A549 (cell line): Measurements from ENCODE around the gene DOCK6. TPM values are rescaled to one million over a fixed set of nuclear protein-coding genes. Genes with fewer than 3 reads are reported as not detected.
A peak's percentile ranks its signal among the peaks of the same experiment; 100 is the strongest.

Source experiments
- ATAC-seq, 2 experiments: fragments of 200-7000 bp in 1 of 2; fragments of >200 bp in 1 of 2; cut with Nextera tagmentation in 1 of 2; cut with Tn5 transposase in 1 of 2; 3 replicates each; pipeline versions ENCODE4 v1.8.0 to v1.9.1; 2018 to 2020; ENCODE audit warnings: mild to moderate bottlenecking in 1 of 2, moderate library complexity in 1 of 2
- CTCF ChIA-PET: fragments of 300-600 bp; sonication (Branson Sonifier 250); formaldehyde crosslinking; extraction: SDS; loops from one replicate; lab custom pipeline; 2021; ENCODE audit warnings: antibody characterized with exemption, inconsistent platforms; lab: Yijun Ruan, JAX
- POLR2A ChIA-PET: fragments of 350-600 bp; formaldehyde crosslinking; extraction: SDS; loops from one replicate; lab custom pipeline; 2021; ENCODE audit warnings: antibody characterized with exemption, inconsistent platforms; lab: Yijun Ruan, JAX
- DNase-seq, 2 experiments: peaks; one replicate each; pipeline versions ENCODE4 v3.0.0 to v3.0.0-alpha.2; 2011 to 2016; ENCODE audit warnings: low read depth in 1 of 2, low spot score in 1 of 2
- FAIRE-seq: peaks from 2 replicates; lab custom pipeline; 2011; peaks lifted over from hg19 to GRCh38; lab: Jason Lieb, UNC
- H3K27ac ChIP-seq, 2 experiments: fragments of >200 bp; sonication (Bioruptor Twin); formaldehyde crosslinking; 3 replicates each; pipeline ENCODE4 v1.5.1; 2016 to 2017
- H3K4me1 ChIP-seq: fragments of >200 bp; sonication (Bioruptor Twin); formaldehyde crosslinking; 3 replicates; pipeline ENCODE4 v1.6.1; 2016
- H3K4me2 ChIP-seq: fragments of >200 bp; sonication (Bioruptor Twin); formaldehyde crosslinking; 3 replicates; pipeline ENCODE4 v1.6.1; 2016
- H3K4me3 ChIP-seq: fragments of >200 bp; sonication (Bioruptor Twin); formaldehyde crosslinking; 3 replicates; pipeline ENCODE4 v1.5.1; 2016
- H3K9me3 ChIP-seq: fragments of >200 bp; sonication (Bioruptor Twin); formaldehyde crosslinking; 3 replicates; pipeline ENCODE4 v1.6.1; 2016
- ATOH8 ChIP-seq: fragments of 250-450 bp; sonication (Bioruptor Pico); IDR thresholded peaks from 2 replicates; pipeline ENCODE4 v1.5.0; 2020; ENCODE audit warnings: low read depth, mild to moderate bottlenecking, moderate library complexity
- BHLHE40 ChIP-seq: IDR thresholded peaks from 2 replicates; pipeline ENCODE4 v1.6.1; 2012; ENCODE audit warnings: low read depth, low read length, inconsistent platforms
- CBX8 ChIP-seq: fragments of 200-600 bp; sonication (generic); IDR thresholded peaks from 2 replicates; pipeline ENCODE4 v1.6.1; 2016
- CEBPB ChIP-seq, 2 experiments: fragments of >200 bp in 1 of 2; sonication (Bioruptor Twin) in 1 of 2; formaldehyde crosslinking in 1 of 2; IDR thresholded peaks; 2 replicates each; pipeline ENCODE4 v1.6.1; 2012 to 2016
- CTCF ChIP-seq: fragments of >200 bp; sonication (Bioruptor Twin); formaldehyde crosslinking; IDR thresholded peaks from 3 replicates; pipeline ENCODE4 v1.5.1; 2016
- ELK1 ChIP-seq: fragments of 150-350 bp; IDR thresholded peaks from 2 replicates; pipeline ENCODE4 v1.6.1; 2014; ENCODE audit warnings: low read depth, mild to moderate bottlenecking, low read length
- FOSB ChIP-seq: fragments of 250-450 bp; sonication (Bioruptor Pico); IDR thresholded peaks from 2 replicates; pipeline ENCODE4 v1.5.0; 2020; ENCODE audit warnings: mild to moderate bottlenecking, moderate library complexity
- FOSL2 ChIP-seq, 2 experiments: fragments of 450-650 bp in 1 of 2; fragments of >200 bp in 1 of 2; sonication (Bioruptor Twin) in 1 of 2; formaldehyde crosslinking; IDR thresholded peaks; 2 replicates each; pipeline versions ENCODE4 v1.5.0 to v1.6.1; 2016 to 2020; ENCODE audit warnings: mild to moderate bottlenecking in 1 of 2, moderate library complexity in 1 of 2
- HOXB5 ChIP-seq: fragments of 250-450 bp; sonication (Bioruptor Pico); IDR thresholded peaks from 2 replicates; pipeline ENCODE4 v1.5.0; 2020; ENCODE audit warnings: mild to moderate bottlenecking, moderate library complexity
- JUN ChIP-seq, 2 experiments: fragments of >200 bp; sonication (Bioruptor Twin); formaldehyde crosslinking; IDR thresholded peaks; 2 replicates in 1 of 2; 3 replicates in 1 of 2; pipeline ENCODE4 v1.6.1; 2016 to 2017
- MAFK ChIP-seq: fragments of 450-650 bp; IDR thresholded peaks from 2 replicates; pipeline ENCODE4 v1.6.1; 2014; ENCODE audit not compliant: partially characterized antibody
- NPAS2 ChIP-seq: fragments of 250-450 bp; sonication (Bioruptor Pico); IDR thresholded peaks from 2 replicates; pipeline ENCODE4 v1.8.0; 2022; ENCODE audit warnings: mild to moderate bottlenecking, moderate library complexity, borderline replicate concordance
- POLR2AphosphoS2 ChIP-seq: conservative IDR thresholded peaks from 2 replicates; pipeline ENCODE4 v1.6.1; 2012; ENCODE audit warnings: low read length, improper control_type of control experiment, inconsistent platforms
- RARB ChIP-seq: fragments of 250-450 bp; sonication (Bioruptor Pico); IDR thresholded peaks from 2 replicates; pipeline ENCODE4 v1.8.0; 2021; ENCODE audit warnings: mild to moderate bottlenecking, moderate library complexity
- RNF2 ChIP-seq: fragments of 200-600 bp; sonication (generic); IDR thresholded peaks from 2 replicates; pipeline ENCODE4 v1.6.1; 2016; ENCODE audit warnings: low read depth, mild to moderate bottlenecking, antibody characterized with exemption, moderate library complexity, borderline replicate concordance
- TFCP2L1 ChIP-seq: fragments of 250-450 bp; sonication (Bioruptor Pico); IDR thresholded peaks from 2 replicates; pipeline ENCODE4 v1.5.0; 2021; ENCODE audit warnings: mild to moderate bottlenecking
- USF2 ChIP-seq: fragments of 450-650 bp; IDR thresholded peaks from 2 replicates; pipeline ENCODE4 v1.6.1; 2014; ENCODE audit warnings: antibody characterized with exemption
- ZC3H11A ChIP-seq: fragments of 450-650 bp; IDR thresholded peaks from 2 replicates; pipeline ENCODE4 v1.6.1; 2014; ENCODE audit warnings: antibody characterized with exemption, mild to moderate bottlenecking
- WGBS: methylation state at CpG from one replicate; pipeline ENCODE4 v1.1.6; 2017; ENCODE audit errors: missing lambda C conversion rate; 5-methylcytosine and 5-hydroxymethylcytosine counted together
- polyA plus RNA-seq, 4 experiments: library from polyadenylated mRNA; depleted of rRNA in 3 of 4; stranded (reverse); fragments of >200 nt; fragmentation: RNase III in 1 of 4; extraction: RNeasy Plus Mini Kit Qiagen cat#74134 plus additional on column Dnase treatment in 1 of 4; gene quantifications; 2 replicates in 3 of 4; 3 replicates in 1 of 4; pipeline ENCODE4 v1.2.3, GENCODE V29; 2011 to 2017

The DOCK6 gene
- polyA plus RNA-seq, 2 of the 4 experiments (the other 2 are of a cell fraction): 7.6 to 8.0 TPM

- TF ChIP-seq ATOH8 (CRISPR knock-in tag) (no peak), TFCP2L1 (no peak), HOXB5 (CRISPR knock-in tag) (no peak), RNF2 (no peak), JUN (IDR thresholded peaks at IDR 0.05) (no peak), NPAS2 (CRISPR knock-in tag) (no peak), FOSB (CRISPR knock-in tag) (no peak)
Observed at GRCh38 chr19:11192957-11193939, 69.1 kb downstream of the DOCK6 start (continued).

- Histone ChIP-seq H3K4me1 (peaks cover 40% of the 10 kb centered on the region), H3K27ac (no peak overlapping the region), H3K9me3 (no peaks in the 10 kb centered on the region), H3K4me2 (no peak overlapping the region), H3K4me3 (no peak overlapping the region)
- FAIRE-seq (no peak), DNase-seq (no peak), ATAC-seq (no peak)
- TF ChIP-seq CEBPB (IDR thresholded peaks at IDR 0.05) (peak in 1 of 2 experiments; percentile 51; a peak in 1 of 4 replicates), ELK1 (no peak)
- CTCF ChIA-PET: interaction anchor here (0.6 to 1.5 kb wide), 2 partner anchors 66 to 106 kb away, joined by 3 to 4 read pairs; no protein-coding TSS in a partner anchor
- POLR2A ChIA-PET: no interaction called here
- WGBS: 86% methylated on average over 5 of the region's 5 CpGs
Observed at GRCh38 chr19:11191934-11192333, 70.4 kb downstream of the DOCK6 start.

- Histone ChIP-seq H3K4me2 (no peak overlapping the region; the same call in 2 of the 3 replicates), H3K9me3 (no peaks in the 10 kb centered on the region), H3K4me1 (peaks cover 38% of the 10 kb centered on the region), H3K4me3 (no peak overlapping the region), H3K27ac (no peak overlapping the region)
- FAIRE-seq (no peak), DNase-seq (peak; percentile 51 to 67), ATAC-seq (peak; percentile 75 to 85)
- POLR2A ChIA-PET: no interaction called here
- 79% methylated on average over 4 of the region's 8 CpGs for WGBS
- TF ChIP-seq CTCF (no peak), RARB (no peak), BHLHE40 (no peak), USF2 (peak; percentile 86), CEBPB (IDR thresholded peaks at IDR 0.05) (no peak), POLR2AphosphoS2 (no peak), MAFK (no peak), ZC3H11A (no peak), FOSL2 (IDR thresholded peaks at IDR 0.05) (no peak), FOSL2 (CRISPR knock-in tag; IDR thresholded peaks at IDR 0.05) (0 out of 2 replicates have a peak, but pooled peaks have one; percentile 17), CBX8 (no peak)
- CTCF ChIA-PET: interaction anchor here (0.6 to 3.1 kb wide), 3 partner anchors 53 to 106 kb away, joined by 3 to 9 read pairs (median 4); no protein-coding TSS in a partner anchor
Observed at GRCh38 chr19:11191273-11191755, 71.0 kb downstream of the DOCK6 start.
